ENCODE data around the gene P2RY1.

Gene P2RY1

DNA sequence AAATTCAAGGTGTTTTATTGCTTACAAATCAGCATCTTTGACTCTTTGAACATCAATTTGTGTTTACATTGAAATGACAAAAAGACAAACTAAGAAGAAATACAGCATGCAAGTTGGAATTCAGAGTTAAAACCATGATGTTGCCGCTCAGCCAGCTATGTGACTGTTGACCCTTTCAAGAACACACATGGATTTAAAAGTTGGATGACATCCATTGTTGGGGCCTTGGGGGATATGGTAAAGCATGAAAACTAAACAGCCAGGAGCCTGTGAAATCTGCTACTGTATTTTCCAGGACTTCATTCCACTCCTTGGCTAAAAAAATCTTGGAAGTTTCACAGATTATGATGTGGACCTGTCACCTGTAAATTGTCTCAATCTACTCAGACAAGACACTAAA is 4.6 kb downstream of the P2RY1 start:
- POLR2A ChIA-PET: no interaction called here
- no peak for TF ChIP-seq REPIN1 (tag by site-specific recombination; IDR thresholded peaks at IDR 0.05; ENCODE audit: low read depth)
- TF ChIP-seq ZNF140 (tag by site-specific recombination; IDR thresholded peaks at IDR 0.05): no peak
- no peak for TF ChIP-seq ZNF514 (tag by site-specific recombination; IDR thresholded peaks at IDR 0.05)
- TF ChIP-seq ZNF747 (tag by site-specific recombination; IDR thresholded peaks at IDR 0.05): no peak
- no peak for TF ChIP-seq ZBTB1 (tag by site-specific recombination; IDR thresholded peaks at IDR 0.05)
- TF ChIP-seq ZNF169 (tag by site-specific recombination; IDR thresholded peaks at IDR 0.05): no peak
- TF ChIP-seq ZNF133 (tag by site-specific recombination; IDR thresholded peaks at IDR 0.05): no peak
- TF ChIP-seq ZEB2 (tag by site-specific recombination; IDR thresholded peaks at IDR 0.05): no peak
- no peak for TF ChIP-seq MYNN (tag by site-specific recombination; IDR thresholded peaks at IDR 0.05; ENCODE audit: borderline replicate concordance)
- TF ChIP-seq, protein P1, sequence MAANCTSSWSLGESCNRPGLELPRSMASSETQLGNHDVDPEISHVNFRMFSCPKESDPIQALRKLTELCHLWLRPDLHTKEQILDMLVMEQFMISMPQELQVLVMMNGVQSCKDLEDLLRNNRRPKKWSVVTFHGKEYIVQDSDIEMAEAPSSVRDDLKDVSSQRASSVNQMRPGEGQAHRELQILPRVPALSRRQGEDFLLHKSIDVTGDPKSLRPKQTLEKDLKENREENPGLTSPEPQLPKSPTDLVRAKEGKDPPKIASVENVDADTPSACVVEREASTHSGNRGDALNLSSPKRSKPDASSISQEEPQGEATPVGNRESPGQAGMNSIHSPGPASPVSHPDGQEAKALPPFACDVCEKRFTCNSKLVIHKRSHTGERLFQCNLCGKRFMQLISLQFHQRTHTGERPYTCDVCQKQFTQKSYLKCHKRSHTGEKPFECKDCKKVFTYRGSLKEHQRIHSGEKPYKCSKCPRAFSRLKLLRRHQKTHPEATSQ (tag by site-specific recombination; IDR thresholded peaks at IDR 0.05): no peak
- TF ChIP-seq ZNF792 (tag by site-specific recombination; IDR thresholded peaks at IDR 0.05): no peak
- no peak for TF ChIP-seq ZNF561 (tag by site-specific recombination; IDR thresholded peaks at IDR 0.05; ENCODE audit: borderline replicate concordance)
- TF ChIP-seq ZNF555 (tag by site-specific recombination; conservative IDR thresholded peaks at IDR 0.05): no peak
- TF ChIP-seq, protein P2, sequence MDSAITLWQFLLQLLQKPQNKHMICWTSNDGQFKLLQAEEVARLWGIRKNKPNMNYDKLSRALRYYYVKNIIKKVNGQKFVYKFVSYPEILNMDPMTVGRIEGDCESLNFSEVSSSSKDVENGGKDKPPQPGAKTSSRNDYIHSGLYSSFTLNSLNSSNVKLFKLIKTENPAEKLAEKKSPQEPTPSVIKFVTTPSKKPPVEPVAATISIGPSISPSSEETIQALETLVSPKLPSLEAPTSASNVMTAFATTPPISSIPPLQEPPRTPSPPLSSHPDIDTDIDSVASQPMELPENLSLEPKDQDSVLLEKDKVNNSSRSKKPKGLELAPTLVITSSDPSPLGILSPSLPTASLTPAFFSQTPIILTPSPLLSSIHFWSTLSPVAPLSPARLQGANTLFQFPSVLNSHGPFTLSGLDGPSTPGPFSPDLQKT (IDR thresholded peaks at IDR 0.05; ENCODE audit: borderline replicate concordance, low read depth, low read length): no peak
- no peak for TF ChIP-seq ZNF549 (tag by site-specific recombination; IDR thresholded peaks at IDR 0.05)
- no peak for TF ChIP-seq ZBTB21 (tag by site-specific recombination; IDR thresholded peaks at IDR 0.05)
- no peak for TF ChIP-seq ZNF785 (tag by site-specific recombination; IDR thresholded peaks at IDR 0.05)
- no peak for TF ChIP-seq ZNF529 (tag by site-specific recombination; IDR thresholded peaks at IDR 0.05; ENCODE audit: insufficient replicate concordance)
- no peaks in the 10 kb centered on the region for H3K9me3 ChIP-seq (ENCODE audit: control insufficient read depth, insufficient read depth, low read depth, low read length)
- no peaks in the 10 kb centered on the region; the same call in 1 of the 2 replicates for H3K4me1 ChIP-seq (ENCODE audit: control insufficient read depth, insufficient read depth, low read length)
- no peak overlapping the region for H3K27ac ChIP-seq (ENCODE audit: extremely low read depth, low read depth, low read length)
- H3K36me3 ChIP-seq (ENCODE audit: control insufficient read depth in 2 of 2, insufficient read depth in 1 of 2, low read length in 2 of 2): no peaks in the 10 kb centered on the region
- H3K4me3 ChIP-seq (ENCODE audit: low read depth, low read length): no peak overlapping the region
- CTCF ChIA-PET: no interaction called here

DNA sequence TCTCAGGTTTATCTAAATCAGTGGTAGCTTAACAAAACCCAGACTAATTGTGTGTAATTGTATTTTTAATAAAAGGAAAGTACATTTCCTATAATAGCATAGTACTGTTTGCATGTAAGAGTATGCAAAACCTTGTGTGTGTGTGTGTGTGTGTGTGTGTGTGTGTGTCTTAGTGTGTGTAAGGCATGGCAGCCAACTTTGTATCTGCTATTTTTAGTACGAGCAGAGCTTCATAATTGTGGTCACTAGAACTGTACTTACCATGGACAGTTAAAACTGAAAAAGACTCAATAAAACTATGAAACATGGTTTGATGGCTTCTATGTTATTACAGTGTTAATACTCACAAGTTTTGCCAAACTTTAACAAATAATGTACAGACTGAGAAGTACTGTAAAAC is 6.2 kb downstream of the P2RY1 start:
- POLR2A ChIA-PET: no interaction called here
- Histone ChIP-seq H3K4me3 (ENCODE audit: low read depth, low read length) (no peak overlapping the region), H3K27ac (ENCODE audit: extremely low read depth, low read depth, low read length) (no peak overlapping the region), H3K9me3 (ENCODE audit: control insufficient read depth, insufficient read depth, low read depth, low read length) (no peaks in the 10 kb centered on the region), H3K4me1 (ENCODE audit: control insufficient read depth, insufficient read depth, low read length) (no peaks in the 10 kb centered on the region; the same call in 1 of the 2 replicates), H3K36me3 (ENCODE audit: control insufficient read depth in 2 of 2, insufficient read depth in 1 of 2, low read length in 2 of 2) (no peaks in the 10 kb centered on the region)
- TF ChIP-seq ZNF132 (tag by site-specific recombination; IDR thresholded peaks at IDR 0.05; ENCODE audit: borderline replicate concordance): no peak
- TF ChIP-seq HOXD13 (CRISPR knock-in tag; IDR thresholded peaks at IDR 0.05; ENCODE audit: borderline replicate concordance): no peak
- no peak for TF ChIP-seq ZNF23 (tag by site-specific recombination; IDR thresholded peaks at IDR 0.05; ENCODE audit: borderline replicate concordance)
- no peak for TF ChIP-seq ZNF843 (tag by site-specific recombination; IDR thresholded peaks at IDR 0.05)
- TF ChIP-seq IKZF3 (tag by site-specific recombination; IDR thresholded peaks at IDR 0.05): no peak
- CTCF ChIA-PET: interaction anchor here (0.6 kb wide), 1 partner anchor 316 kb away, joined by 3 read pairs; no protein-coding TSS in a partner anchor

DNA sequence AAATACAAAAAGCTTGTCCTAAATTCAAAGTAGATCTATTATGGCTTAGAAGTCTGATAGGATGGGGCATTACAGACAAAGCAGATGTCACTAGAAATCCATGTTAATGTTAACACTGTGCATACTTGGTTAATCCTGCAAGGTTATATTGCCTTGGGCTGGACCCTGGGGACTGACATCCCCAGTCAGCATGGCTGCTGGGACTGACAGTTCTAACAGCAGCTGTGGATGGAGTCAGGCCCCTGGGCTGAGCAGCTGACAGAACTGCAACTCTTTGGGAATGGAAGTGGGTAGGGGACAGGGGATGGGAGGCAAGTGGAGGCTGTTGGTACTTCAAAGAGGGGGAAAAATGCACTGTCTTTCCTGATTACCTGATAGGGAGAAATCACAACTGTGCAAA is 7.5 kb downstream of the P2RY1 start:
- no peaks in the 10 kb centered on the region for H3K36me3 ChIP-seq (ENCODE audit: control insufficient read depth in 2 of 2, insufficient read depth in 1 of 2, low read length in 2 of 2)
- ChIA-PET POLR2A (no interaction called here), CTCF (no interaction called here)
- no peaks in the 10 kb centered on the region for H3K9me3 ChIP-seq (ENCODE audit: control insufficient read depth, insufficient read depth, low read depth, low read length)
- H3K27ac ChIP-seq (ENCODE audit: extremely low read depth, low read depth, low read length): no peak overlapping the region
- no peak overlapping the region for H3K4me3 ChIP-seq (ENCODE audit: low read depth, low read length)
- no peaks in the 10 kb centered on the region for H3K4me1 ChIP-seq (ENCODE audit: control insufficient read depth, insufficient read depth, low read length)
- TF ChIP-seq, protein P3, sequence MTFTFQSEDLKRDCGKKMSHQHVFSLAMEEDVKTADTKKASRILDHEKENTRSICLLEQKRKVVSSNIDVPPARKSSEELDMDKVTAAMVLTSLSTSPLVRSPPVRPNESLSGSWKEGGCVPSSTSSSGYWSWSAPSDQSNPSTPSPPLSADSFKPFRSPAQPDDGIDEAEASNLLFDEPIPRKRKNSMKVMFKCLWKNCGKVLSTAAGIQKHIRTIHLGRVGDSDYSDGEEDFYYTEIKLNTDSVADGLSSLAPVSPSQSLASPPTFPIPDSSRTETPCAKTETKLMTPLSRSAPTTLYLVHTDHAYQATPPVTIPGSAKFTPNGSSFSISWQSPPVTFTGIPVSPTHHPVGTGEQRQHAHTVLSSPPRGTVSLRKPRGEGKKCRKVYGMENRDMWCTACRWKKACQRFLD (tag by site-specific recombination; IDR thresholded peaks at IDR 0.05): no peak
- TF ChIP-seq SCRT1 (tag by site-specific recombination; IDR thresholded peaks at IDR 0.05; ENCODE audit: borderline replicate concordance) (no peak), ZSCAN30 (tag by site-specific recombination; IDR thresholded peaks at IDR 0.05) (no peak)
- TF ChIP-seq, protein P4, sequence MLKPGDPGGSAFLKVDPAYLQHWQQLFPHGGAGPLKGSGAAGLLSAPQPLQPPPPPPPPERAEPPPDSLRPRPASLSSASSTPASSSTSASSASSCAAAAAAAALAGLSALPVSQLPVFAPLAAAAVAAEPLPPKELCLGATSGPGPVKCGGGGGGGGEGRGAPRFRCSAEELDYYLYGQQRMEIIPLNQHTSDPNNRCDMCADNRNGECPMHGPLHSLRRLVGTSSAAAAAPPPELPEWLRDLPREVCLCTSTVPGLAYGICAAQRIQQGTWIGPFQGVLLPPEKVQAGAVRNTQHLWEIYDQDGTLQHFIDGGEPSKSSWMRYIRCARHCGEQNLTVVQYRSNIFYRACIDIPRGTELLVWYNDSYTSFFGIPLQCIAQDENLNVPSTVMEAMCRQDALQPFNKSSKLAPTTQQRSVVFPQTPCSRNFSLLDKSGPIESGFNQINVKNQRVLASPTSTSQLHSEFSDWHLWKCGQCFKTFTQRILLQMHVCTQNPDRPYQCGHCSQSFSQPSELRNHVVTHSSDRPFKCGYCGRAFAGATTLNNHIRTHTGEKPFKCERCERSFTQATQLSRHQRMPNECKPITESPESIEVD (tag by site-specific recombination; IDR thresholded peaks at IDR 0.05): no peak
- TF ChIP-seq, protein P5, sequence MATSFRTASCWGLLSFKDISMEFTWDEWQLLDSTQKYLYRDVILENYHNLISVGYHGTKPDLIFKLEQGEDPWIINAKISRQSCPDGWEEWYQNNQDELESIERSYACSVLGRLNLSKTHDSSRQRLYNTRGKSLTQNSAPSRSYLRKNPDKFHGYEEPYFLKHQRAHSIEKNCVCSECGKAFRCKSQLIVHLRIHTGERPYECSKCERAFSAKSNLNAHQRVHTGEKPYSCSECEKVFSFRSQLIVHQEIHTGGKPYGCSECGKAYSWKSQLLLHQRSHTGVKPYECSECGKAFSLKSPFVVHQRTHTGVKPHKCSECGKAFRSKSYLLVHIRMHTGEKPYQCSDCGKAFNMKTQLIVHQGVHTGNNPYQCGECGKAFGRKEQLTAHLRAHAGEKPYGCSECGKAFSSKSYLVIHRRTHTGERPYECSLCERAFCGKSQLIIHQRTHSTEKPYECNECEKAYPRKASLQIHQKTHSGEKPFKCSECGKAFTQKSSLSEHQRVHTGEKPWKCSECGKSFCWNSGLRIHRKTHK (tag by site-specific recombination; IDR thresholded peaks at IDR 0.05): no peak
